ENCODE data around the gene LTBP3.

LTBP3 gene

DNA sequence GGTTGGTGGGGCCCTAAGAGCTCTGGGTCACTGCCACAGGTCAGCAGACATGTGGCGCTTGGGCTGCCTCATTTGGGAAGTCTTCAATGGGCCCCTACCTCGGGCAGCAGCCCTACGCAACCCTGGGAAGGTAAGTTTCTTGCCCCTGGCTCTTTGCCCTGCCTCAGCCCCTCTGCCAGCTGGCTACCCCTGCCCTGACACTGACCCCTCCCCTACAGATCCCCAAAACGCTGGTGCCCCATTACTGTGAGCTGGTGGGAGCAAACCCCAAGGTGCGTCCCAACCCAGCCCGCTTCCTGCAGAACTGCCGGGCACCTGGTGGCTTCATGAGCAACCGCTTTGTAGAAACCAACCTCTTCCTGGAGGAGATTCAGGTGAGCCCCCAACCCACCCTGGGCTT, 31.4 kb downstream of the LTBP3 start:
- no peaks in the 10 kb centered on the region for H3K9me2 ChIP-seq (replicated peaks; ENCODE audit: insufficient read depth, low read length)
- no peaks in the 10 kb centered on the region for H4K20me1 ChIP-seq (ENCODE audit: low read depth, low read length)
- no peak for TF ChIP-seq EZH2phosphoT487 (conservative IDR thresholded peaks at IDR 0.05; ENCODE audit: low read length)
- TF ChIP-seq, protein P1, sequence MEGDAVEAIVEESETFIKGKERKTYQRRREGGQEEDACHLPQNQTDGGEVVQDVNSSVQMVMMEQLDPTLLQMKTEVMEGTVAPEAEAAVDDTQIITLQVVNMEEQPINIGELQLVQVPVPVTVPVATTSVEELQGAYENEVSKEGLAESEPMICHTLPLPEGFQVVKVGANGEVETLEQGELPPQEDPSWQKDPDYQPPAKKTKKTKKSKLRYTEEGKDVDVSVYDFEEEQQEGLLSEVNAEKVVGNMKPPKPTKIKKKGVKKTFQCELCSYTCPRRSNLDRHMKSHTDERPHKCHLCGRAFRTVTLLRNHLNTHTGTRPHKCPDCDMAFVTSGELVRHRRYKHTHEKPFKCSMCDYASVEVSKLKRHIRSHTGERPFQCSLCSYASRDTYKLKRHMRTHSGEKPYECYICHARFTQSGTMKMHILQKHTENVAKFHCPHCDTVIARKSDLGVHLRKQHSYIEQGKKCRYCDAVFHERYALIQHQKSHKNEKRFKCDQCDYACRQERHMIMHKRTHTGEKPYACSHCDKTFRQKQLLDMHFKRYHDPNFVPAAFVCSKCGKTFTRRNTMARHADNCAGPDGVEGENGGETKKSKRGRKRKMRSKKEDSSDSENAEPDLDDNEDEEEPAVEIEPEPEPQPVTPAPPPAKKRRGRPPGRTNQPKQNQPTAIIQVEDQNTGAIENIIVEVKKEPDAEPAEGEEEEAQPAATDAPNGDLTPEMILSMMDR (IDR thresholded peaks at IDR 0.05; ENCODE audit: insufficient read depth, low read length, poor library complexity, severe bottlenecking), result no peak
- no peaks in the 10 kb centered on the region for H3K9me3 ChIP-seq (ENCODE audit: insufficient read depth, low read length)
- H3K27ac ChIP-seq (ENCODE audit: low read depth, low read length), result no peak overlapping the region
- H2AFZ ChIP-seq (ENCODE audit: low read depth, low read length, severe bottlenecking), result no peak overlapping the region
- peaks cover 5% of the 10 kb centered on the region; the same call in 1 of the 2 replicates for H3K79me2 ChIP-seq (ENCODE audit: insufficient read depth, low read length)
- H3F3A ChIP-seq (ENCODE audit: insufficient read depth), result no peaks in the 10 kb centered on the region; the same call in 1 of the 2 replicates
- H3K4me2 ChIP-seq (ENCODE audit: low read depth, low read length, poor library complexity, severe bottlenecking), result no peak overlapping the region
- no peak overlapping the region for H3K4me3 ChIP-seq (ENCODE audit: insufficient read depth, low read length, poor library complexity, severe bottlenecking)
- H3K9ac ChIP-seq (ENCODE audit: low read length), result no peak overlapping the region
- H3K36me3 ChIP-seq (ENCODE audit: low read length), result no peaks in the 10 kb centered on the region
- no peaks in the 10 kb centered on the region for H3K27me3 ChIP-seq (ENCODE audit: low read length)

DNA sequence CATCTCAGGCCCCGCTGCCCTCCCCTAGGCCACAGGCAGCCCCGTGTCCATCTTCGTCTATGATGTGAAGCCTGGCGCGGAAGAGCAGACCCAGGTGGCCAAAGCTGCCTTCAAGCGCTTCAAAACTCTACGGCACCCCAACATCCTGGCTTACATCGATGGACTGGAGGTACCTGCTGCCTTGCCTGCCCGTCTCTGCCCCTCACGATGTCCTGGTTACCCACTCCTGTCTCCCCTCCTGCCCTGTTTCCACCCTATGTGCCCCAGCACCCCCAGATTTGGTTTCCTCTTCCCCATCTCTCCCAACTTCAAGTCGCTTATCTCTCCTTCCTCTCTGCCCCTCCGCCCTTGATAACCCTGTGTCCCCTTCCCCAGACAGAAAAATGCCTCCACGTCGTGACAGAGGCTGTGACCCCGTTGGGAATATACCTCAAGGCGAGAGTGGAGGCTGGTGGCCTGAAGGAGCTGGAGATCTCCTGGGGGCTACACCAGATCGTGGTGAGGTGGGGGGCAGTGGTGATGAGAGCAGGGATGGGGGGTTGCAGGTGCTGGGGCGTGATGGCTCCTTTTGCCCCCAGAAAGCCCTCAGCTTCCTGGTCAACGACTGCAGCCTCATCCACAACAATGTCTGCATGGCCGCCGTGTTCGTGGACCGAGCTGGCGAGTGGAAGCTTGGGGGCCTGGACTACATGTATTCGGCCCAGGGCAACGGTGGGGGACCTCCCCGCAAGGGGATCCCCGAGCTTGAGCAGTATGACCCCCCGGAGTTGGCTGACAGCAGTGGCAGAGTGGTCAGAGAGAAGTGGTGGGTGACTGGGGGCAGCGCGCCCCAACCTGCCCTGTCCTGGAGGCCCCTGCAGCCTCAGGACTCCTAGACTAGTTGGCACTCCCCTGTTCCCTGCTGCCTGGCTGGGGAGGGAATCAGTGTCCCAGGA, 32.3 kb downstream of the LTBP3 start:
- H3K4me3 ChIP-seq (ENCODE audit: insufficient read depth, low read length, poor library complexity, severe bottlenecking), result peak overlapping the region; percentile 96
- H3K4me2 ChIP-seq (ENCODE audit: low read depth, low read length, poor library complexity, severe bottlenecking), result peak overlapping the region; percentile 89
- peak overlapping the region; percentile 81 for H2AFZ ChIP-seq (ENCODE audit: low read depth, low read length, severe bottlenecking)
- peak overlapping the region; percentile 40; the same call in 1 of the 2 replicates for H3K27ac ChIP-seq (ENCODE audit: low read depth, low read length)
- H4K20me1 ChIP-seq (ENCODE audit: low read depth, low read length), result no peaks in the 10 kb centered on the region
- no peaks in the 10 kb centered on the region for H3K9me3 ChIP-seq (ENCODE audit: insufficient read depth, low read length)
- peaks cover 5% of the 10 kb centered on the region; the same call in 1 of the 2 replicates for H3K79me2 ChIP-seq (ENCODE audit: insufficient read depth, low read length)
- H3K9me2 ChIP-seq (replicated peaks; ENCODE audit: insufficient read depth, low read length), result no peaks in the 10 kb centered on the region
- no peaks in the 10 kb centered on the region for H3K27me3 ChIP-seq (ENCODE audit: low read length)
- peak overlapping the region; percentile 90 for H3K9ac ChIP-seq (ENCODE audit: low read length)
- no peak for TF ChIP-seq EZH2phosphoT487 (conservative IDR thresholded peaks at IDR 0.05; ENCODE audit: low read length)
- TF ChIP-seq, protein P1 (IDR thresholded peaks at IDR 0.05; ENCODE audit: insufficient read depth, low read length, poor library complexity, severe bottlenecking), result no peak
- H3F3A ChIP-seq (ENCODE audit: insufficient read depth), result no peaks in the 10 kb centered on the region; the same call in 1 of the 2 replicates
- H3K36me3 ChIP-seq (ENCODE audit: low read length), result no peaks in the 10 kb centered on the region

DNA sequence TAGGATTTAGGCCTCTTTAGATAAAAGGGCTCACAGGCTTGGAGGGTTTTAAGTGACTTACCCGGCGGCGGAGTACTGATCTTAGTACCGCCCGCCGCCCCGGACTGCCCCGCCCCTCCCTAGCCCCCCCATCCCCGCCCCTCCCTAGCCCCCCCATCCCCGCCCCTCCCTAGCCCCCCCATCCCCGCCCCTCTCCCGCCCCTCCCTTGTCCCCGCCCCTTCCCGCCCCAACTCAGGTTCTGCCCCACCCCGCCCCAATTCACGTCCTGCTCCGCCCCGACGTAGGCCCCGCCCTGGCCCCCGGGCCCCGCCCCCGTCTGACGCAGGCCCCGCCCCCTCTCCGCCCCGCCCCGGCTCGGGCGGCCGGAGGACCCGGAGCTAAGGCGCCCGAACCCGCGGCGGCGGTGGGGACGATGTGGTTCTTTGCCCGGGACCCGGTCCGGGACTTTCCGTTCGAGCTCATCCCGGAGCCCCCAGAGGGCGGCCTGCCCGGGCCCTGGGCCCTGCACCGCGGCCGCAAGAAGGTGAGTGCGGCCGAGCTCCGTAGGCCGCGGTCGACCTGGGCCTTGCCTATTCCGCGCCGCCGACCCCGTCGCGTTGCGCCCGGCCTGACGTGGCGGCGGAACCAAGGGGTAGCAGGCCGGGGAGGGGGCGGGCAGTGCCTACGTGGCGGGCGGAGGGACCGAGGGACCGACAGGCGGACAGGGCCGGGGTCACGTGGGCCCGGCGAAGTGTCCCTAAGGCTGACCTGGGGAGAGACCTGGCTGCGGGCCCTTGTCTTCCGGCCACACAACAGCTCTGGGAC, 33.2 kb downstream of the LTBP3 start, which contains the start of gene SCYL1:
TSS of gene SCYL1 (plus strand) at position 343 of the 805 bp plus-strand sequence. CDS start at position 414, 71 bp downstream.
- Histone ChIP-seq H3K9me3 (ENCODE audit: insufficient read depth, low read length) (no peaks in the 10 kb centered on the region), H3K27me3 (ENCODE audit: low read length) (no peaks in the 10 kb centered on the region), H2AFZ (ENCODE audit: low read depth, low read length, severe bottlenecking) (peak within 1 kb of the TSS; percentile 81), H3K36me3 (ENCODE audit: low read length) (no peaks in the 10 kb centered on the region), H3K27ac (ENCODE audit: low read depth, low read length) (peak within 1 kb of the TSS; percentile 40; the same call in 1 of the 2 replicates), H3K79me2 (ENCODE audit: insufficient read depth, low read length) (peaks cover 5% of the 10 kb centered on the region; the same call in 1 of the 2 replicates), H3K9me2 (replicated peaks; ENCODE audit: insufficient read depth, low read length) (no peaks in the 10 kb centered on the region), H3K4me3 (ENCODE audit: insufficient read depth, low read length, poor library complexity, severe bottlenecking) (peak within 1 kb of the TSS; percentile 96), H3K4me2 (ENCODE audit: low read depth, low read length, poor library complexity, severe bottlenecking) (peak within 1 kb of the TSS; percentile 89), H4K20me1 (ENCODE audit: low read depth, low read length) (no peaks in the 10 kb centered on the region), H3K9ac (ENCODE audit: low read length) (peak within 1 kb of the TSS; percentile 90), H3F3A (ENCODE audit: insufficient read depth) (no peaks in the 10 kb centered on the region; the same call in 1 of the 2 replicates)
- TF ChIP-seq, protein P1 (IDR thresholded peaks at IDR 0.05; ENCODE audit: insufficient read depth, low read length, poor library complexity, severe bottlenecking), result no peak
- no peak for TF ChIP-seq EZH2phosphoT487 (conservative IDR thresholded peaks at IDR 0.05; ENCODE audit: low read length)
